HS-5 (cell line): Measurements from ENCODE around the gene ARHGEF26.

ENCODE experiments used
- DNase-seq: peaks from one replicate; pipeline ENCODE4 v3.0.0-alpha.2; 2012; ENCODE audit warnings: low read depth

The ARHGEF26 gene

DNA sequence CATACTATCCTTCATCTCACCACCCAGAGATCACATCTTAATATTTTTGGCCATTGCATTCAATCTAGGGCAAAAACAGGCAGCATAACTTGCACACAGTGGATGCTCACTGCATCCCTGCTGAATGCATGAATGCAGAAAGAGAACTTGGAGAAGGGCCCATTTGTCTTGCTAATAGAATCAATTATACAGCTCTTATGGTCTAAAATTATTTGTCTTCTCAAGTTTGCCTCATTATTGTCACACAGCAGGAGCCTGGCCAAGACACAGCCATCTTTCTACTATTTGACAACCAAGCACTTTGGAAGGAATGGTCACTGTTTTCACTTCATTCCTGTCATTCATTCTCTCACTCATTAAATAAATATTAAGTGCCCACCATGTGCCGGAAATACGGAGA, 1.2 kb upstream of the ARHGEF26 start:
- DNase-seq: no peak

DNA sequence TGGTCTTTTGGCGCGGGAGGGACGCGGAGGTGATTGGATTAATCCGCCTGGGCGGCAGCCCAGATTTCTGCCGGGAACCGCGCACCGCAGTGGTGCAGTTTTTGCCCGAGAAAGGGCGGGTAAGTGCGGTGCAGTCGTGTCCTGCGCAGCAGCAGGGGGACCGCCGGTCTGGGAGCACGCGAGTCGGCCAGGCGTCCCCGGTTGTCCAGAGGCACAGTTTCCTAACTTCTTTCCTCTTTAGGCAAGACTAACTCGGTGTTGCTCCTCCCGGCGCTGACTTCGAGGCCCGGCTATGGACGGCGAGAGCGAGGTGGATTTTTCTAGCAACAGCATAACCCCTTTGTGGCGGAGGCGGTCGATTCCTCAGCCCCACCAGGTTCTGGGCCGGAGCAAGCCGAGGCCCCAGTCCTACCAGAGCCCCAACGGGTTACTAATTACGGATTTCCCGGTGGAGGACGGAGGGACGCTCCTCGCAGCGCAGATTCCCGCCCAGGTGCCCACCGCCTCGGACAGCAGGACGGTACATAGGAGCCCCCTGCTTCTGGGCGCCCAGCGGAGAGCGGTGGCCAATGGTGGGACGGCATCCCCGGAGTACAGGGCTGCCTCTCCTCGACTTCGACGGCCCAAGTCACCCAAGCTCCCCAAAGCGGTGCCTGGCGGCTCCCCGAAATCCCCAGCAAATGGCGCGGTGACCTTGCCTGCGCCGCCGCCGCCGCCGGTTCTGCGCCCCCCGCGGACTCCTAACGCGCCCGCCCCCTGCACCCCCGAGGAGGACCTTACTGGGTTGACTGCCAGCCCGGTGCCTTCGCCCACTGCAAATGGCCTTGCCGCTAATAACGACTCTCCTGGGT, 736 bp downstream of the ARHGEF26 start:
- peak; percentile 14 for DNase-seq

- DNase-seq: no peak
These were observed 1.3 kb downstream of the ARHGEF26 start for GRCh38 chr3:154122552-154122911.

DNA sequence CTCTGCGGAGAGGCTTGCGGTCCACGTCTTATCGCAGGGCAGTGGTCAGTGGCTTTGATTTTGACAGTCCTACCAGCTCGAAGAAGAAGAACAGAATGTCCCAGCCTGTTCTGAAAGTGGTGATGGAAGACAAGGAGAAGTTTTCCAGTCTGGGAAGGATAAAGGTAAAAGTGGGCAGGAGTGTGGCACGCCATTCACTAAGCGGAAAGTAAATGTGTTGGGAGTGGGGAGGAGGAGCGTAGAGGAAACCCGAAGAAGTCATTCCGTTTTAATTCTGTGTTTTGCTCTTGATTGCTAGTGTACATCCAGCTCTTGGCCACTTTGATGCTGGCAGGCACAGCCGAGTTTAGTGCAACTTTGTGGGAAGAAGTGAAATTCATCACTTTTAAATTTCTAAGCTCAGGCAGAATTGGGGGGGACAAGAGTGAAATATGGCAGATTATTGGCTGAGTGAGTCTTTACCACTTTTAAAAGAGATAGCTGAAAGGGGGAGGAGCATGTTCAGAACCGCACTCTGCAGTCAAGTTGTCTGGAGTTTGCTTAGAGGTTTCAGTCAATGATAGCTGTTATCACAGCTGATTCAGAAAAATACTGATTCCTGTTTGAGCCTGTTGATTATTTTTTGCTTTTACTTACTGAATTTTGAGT, 1.8 kb downstream of the ARHGEF26 start:
- DNase-seq: no peak

DNA sequence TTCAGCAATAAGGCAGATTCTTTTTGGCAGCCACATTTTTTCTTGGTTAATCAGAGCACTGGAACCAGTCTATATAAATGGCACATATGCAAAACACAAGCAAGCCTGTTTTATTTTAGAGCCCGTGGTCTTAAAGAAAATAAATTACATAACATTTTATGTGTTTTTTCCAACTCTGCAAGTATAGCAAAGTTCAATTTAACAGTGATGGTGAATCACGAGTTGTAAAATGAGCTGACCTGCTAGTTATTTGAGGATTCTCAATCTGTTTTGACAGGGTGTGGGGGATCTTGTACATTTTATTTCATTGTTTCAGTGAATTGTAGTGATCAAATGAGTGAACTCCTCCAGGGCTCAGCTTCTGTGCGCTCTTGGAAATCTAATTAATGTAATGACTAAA, 2.7 kb downstream of the ARHGEF26 start:
- DNase-seq: no peak

GRCh38 chr3:154125378-154126030, 4.3 kb downstream of the ARHGEF26 start:
- no peak for DNase-seq

DNA sequence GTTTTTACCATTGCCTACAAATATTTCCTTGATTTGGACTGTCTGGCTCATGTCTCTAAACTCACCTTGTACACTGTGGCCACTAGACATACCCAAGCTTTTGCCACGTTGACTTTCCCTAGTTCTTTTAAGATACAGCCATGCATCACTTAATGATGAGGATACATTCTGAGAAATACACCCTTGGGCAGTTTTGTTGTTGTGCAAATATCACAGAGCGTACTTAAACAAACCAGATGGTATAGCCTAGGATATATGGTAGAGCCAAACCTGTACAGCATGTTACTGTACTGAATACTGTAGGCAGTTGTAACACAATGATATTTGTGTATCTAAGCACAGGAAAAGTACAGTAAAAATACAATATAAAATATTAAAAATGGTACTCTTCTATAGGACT, 5.5 kb downstream of the ARHGEF26 start:
- no peak for DNase-seq

GRCh38 chr3:154129625-154130024, 8.4 kb downstream of the ARHGEF26 start:
- no peak for DNase-seq

- no peak for DNase-seq
These were observed 9.3 kb downstream of the ARHGEF26 start for GRCh38 chr3:154130540-154130939.

- no peak for DNase-seq
These were observed 10.6 kb downstream of the ARHGEF26 start for GRCh38 chr3:154131830-154132229.

- DNase-seq: no peak
These were observed 11.7 kb downstream of the ARHGEF26 start for GRCh38 chr3:154132777-154133375.

DNA sequence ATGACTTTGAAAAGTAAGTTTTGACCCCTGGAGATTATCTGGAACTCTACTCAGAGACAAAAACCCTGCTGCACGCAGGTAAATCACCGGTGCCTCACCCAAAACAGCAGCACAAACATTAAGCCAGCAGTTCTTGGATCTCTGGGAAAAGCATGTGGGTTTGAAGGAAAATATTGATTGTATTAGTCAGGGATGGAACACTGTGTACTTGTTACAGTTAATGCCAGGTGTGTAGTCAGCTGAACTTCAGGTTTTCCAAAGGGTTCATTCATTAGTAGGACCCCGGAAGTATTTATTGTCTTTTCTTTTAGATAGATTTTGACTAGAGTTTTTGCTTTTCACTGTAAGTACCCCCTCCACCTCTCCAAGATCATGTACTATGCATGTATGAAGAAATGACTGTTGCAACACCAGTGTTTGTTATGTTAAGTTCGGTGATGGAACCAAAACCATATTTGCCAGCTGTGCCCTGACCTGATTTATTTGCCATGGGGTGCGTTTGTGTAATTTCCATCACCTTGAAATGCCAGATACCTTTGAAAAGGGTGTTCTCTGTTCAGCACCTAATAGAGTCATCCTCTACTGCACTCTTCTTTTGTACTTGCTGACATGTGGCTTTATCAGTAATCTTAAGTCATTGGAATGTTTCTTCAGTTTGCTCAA, 14.5 kb downstream of the ARHGEF26 start:
- DNase-seq: no peak

DNA sequence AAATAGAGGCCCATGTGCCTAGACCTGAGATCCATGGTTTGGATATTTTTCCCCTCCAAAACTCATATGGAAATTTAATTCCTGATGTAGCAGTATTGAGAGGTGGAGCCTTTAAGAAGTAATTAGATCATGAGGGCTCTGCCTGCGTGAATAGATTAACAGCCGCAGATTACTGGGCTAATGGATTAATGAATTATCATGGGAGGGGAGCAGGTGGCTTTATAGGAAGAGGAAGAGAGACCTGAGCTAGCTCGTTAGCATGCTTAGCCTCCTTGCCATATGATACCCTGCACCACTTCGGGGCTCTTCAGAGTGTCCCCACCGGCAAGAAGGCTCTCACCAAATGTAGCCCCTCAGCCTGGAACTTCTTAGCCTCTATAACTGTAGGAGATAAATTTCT, 15.8 kb downstream of the ARHGEF26 start:
- no peak for DNase-seq

DNA sequence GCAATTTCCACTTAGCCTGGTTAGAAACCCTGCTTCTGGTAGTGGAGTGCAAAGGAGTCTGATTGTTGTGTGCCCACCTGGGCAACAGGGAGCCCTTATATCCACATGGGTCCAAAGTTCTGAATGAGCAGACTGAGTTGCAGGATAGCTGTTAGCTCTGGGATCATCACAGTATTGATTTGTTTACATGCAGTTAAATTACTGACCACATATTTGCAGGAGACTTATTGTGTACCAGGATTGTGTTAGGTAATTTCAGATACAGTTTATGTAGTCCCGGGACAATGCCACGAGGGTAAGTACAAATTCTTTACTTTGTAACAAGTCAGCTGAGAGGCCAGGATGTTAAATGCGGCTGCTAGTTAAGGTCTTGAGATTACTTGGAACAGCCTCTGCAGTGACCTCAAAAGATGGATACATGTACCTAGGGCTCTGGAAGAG, 18.8 kb downstream of the ARHGEF26 start:
- DNase-seq: no peak

DNA sequence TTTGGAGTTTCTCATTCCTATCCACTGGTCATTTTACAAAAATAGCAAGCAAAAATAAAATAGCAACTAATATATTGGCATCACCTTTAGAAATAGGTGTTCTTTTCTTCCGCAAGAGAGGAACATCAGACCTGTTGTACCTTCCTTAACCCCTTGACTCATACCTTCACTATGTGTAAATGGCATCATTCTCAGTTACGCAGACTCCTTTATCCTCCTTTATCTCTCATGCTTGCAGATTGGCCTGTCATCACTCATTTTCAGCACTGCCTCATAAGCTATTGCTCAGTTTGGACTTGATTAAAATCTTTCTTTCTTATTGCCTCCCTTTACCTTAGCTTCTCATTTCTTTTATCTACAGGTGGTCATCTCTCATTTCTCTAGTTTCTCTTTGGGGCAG, 21.4 kb downstream of the ARHGEF26 start:
- no peak for DNase-seq

DNA sequence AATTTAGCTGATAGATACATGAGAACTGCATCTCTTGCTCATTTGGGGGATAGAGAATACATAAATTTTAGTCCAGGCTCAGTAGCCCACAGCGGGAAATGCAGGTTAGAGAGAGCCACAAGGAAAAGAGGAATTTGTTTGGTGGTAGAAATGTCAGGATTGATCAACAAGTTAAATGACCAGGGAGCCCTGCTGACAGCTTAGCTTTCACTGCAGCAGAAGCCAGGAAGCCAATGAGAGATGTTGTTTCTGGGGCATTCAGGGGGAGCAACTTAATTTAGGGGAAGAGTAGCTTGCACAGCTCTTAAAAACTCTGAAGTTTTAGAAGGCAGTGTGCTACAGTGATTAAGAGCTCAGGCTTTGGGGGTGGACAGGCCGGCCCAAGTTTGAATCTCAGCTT, 22.7 kb downstream of the ARHGEF26 start:
- DNase-seq: no peak

DNA sequence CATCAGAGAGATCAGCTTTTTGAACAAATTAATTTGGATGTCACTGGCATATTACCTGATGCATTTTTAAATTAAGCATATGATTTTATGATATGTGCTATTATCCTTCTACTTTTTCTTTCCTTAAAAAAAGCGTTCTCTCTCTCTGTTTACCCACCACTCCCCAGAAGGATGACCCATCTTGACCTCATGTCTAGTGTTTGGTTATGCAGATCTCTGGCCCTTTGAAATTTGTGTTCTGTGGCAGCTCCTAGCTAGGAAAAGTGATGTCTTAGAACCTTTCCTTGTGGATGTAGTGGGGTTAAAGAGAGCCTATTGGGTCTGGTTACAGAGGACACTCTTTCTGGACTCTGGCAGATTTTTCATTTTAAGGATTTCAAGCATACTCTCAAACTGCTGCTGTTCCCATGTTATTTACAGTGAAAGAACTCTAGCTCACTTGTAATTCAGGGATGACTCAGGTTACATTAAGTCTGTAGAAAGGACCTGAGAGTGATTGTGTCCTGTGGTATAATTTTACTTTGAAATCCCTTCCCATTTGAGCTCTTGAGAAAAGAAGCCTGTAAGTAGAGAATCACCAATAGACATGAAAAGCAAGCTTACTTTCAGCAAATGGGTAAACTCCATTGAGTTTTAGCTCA, 23.8 kb downstream of the ARHGEF26 start:
- no peak for DNase-seq

DNA sequence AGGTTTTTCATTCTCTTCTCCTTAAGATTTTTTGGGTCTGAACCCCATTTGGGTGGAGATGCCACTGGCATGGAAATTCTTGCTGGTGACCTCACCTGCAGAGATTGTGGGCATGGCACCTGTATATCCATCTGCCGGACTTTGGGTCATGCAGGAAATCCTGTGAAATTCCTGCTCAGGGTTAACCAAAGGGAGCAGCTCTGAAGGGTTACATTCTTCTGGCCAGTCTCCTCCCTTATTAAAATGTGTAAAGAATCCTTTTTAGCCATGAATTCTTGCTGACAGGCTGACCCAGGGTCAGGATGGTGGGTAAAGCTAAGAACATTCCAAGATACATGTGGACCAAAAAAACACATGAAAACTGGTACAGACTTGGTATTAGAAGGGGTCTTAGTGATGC, 27.4 kb downstream of the ARHGEF26 start:
- no peak for DNase-seq

GRCh38 chr3:154149286-154149685, 28.1 kb downstream of the ARHGEF26 start:
- DNase-seq: no peak

- peak; percentile 90 for DNase-seq
These were observed 30.8 kb downstream of the ARHGEF26 start for GRCh38 chr3:154151969-154152368.

- DNase-seq: no peak
These were observed 31.6 kb downstream of the ARHGEF26 start for GRCh38 chr3:154152741-154153140.

- no peak for DNase-seq
These were observed 35.3 kb downstream of the ARHGEF26 start for GRCh38 chr3:154156530-154156929.
